IMR-90 (cell line): Measurements from ENCODE around the gene POLD1. TPM values are rescaled to one million over a fixed set of nuclear protein-coding genes. Genes with fewer than 3 reads are reported as not detected.

Experiments
- ATAC-seq: fragments of 200-7000 bp; cut with Tn5 transposase; 2 replicates; pipeline ENCODE4 v1.9.1; 2020; ENCODE audit warnings: low read depth, mild to moderate bottlenecking, moderate library complexity
- BruUV-seq: library from RNA; stranded (reverse); fragments of 400-500 nt; replicated peaks from 2 replicates; lab custom pipeline; 2021; lab: Mats Ljungman, UMichigan
- CTCF ChIA-PET: fragments of 300-600 bp; formaldehyde crosslinking; extraction: SDS; loops from one replicate; lab custom pipeline; 2021; ENCODE audit warnings: antibody characterized with exemption; lab: Yijun Ruan, JAX
- POLR2A ChIA-PET: fragments of 300-600 bp; sonication (Branson Sonifier 250); formaldehyde crosslinking; loops from one replicate; lab custom pipeline; 2022; ENCODE audit warnings: antibody characterized with exemption; ENCODE audit not compliant: unreplicated experiment; lab: Charles Lee
- DNase-seq: peaks from one replicate; pipeline ENCODE4 v3.0.0; 2013
- H2AFZ ChIP-seq: replicated peaks from 2 replicates; pipeline ENCODE3; 2013; ENCODE audit warnings: low read length, mild to moderate bottlenecking; ENCODE audit not compliant: poor library complexity
- H2AK5ac ChIP-seq: 2 replicates; pipeline ENCODE4 v1.6.1; 2013; ENCODE audit warnings: low read depth, low read length, inconsistent platforms
- H2AK9ac ChIP-seq: replicated peaks from 2 replicates; pipeline ENCODE3; 2013; ENCODE audit warnings: mild to moderate bottlenecking, low read depth, low read length, moderate library complexity; ENCODE audit not compliant: poor library complexity
- H2BK120ac ChIP-seq: 2 replicates; pipeline ENCODE4 v1.6.1; 2013; ENCODE audit warnings: low read depth, low read length, inconsistent platforms
- H2BK15ac ChIP-seq: 3 replicates; pipeline ENCODE4 v1.6.1; 2013; ENCODE audit warnings: low read depth, low read length, inconsistent platforms
- H2BK20ac ChIP-seq: 2 replicates; pipeline ENCODE4 v1.6.1; 2013; ENCODE audit warnings: low read depth, mild to moderate bottlenecking, inconsistent platforms, low read length, moderate library complexity
- H2BK5ac ChIP-seq: 2 replicates; pipeline ENCODE4 v1.6.1; 2013; ENCODE audit warnings: mild to moderate bottlenecking, low read depth, low read length, inconsistent platforms; ENCODE audit not compliant: poor library complexity, severe bottlenecking
- H3K14ac ChIP-seq: replicated peaks from 2 replicates; pipeline ENCODE4 v1.6.1; 2013; ENCODE audit warnings: low read depth, low read length, inconsistent platforms
- H3K18ac ChIP-seq: 2 replicates; pipeline ENCODE4 v1.6.1; 2013; ENCODE audit warnings: low read depth, low read length, control low read depth
- H3K23ac ChIP-seq: 2 replicates; pipeline ENCODE4 v1.6.1; 2013; ENCODE audit warnings: low read depth, low read length, inconsistent platforms
- H3K27ac ChIP-seq: 2 replicates; pipeline ENCODE4 v1.5.1; 2013; ENCODE audit warnings: mild to moderate bottlenecking, control low read depth, low read length; ENCODE audit not compliant: insufficient read depth
- H3K27me3 ChIP-seq: 2 replicates; pipeline ENCODE4 v1.6.1; 2013; ENCODE audit warnings: low read length; ENCODE audit not compliant: control insufficient read depth, insufficient read depth
- H3K36me3 ChIP-seq: 2 replicates; pipeline ENCODE4 v1.6.1; 2013; ENCODE audit warnings: low read length, mixed read lengths; ENCODE audit not compliant: control insufficient read depth, insufficient read depth
- H3K4ac ChIP-seq: 2 replicates; pipeline ENCODE4 v1.6.1; 2013; ENCODE audit warnings: low read depth, low read length, inconsistent platforms
- H3K4me1 ChIP-seq: 2 replicates; pipeline ENCODE4 v1.6.1; 2013; ENCODE audit warnings: low read length, mixed read lengths; ENCODE audit not compliant: control insufficient read depth, insufficient read depth
- H3K4me2 ChIP-seq: 2 replicates; pipeline ENCODE4 v1.6.1; 2013; ENCODE audit warnings: low read depth, mild to moderate bottlenecking, control low read depth, low read length, moderate library complexity
- H3K4me3 ChIP-seq: 2 replicates; pipeline ENCODE4 v1.5.1; 2013; ENCODE audit warnings: low read depth, mild to moderate bottlenecking, control low read depth, low read length, moderate library complexity; ENCODE audit not compliant: insufficient read depth
- H3K56ac ChIP-seq: 2 replicates; pipeline ENCODE4 v1.6.1; 2013; ENCODE audit warnings: low read length, inconsistent platforms; ENCODE audit not compliant: insufficient read depth; ENCODE audit errors: extremely low read depth
- H3K79me1 ChIP-seq, 2 experiments: 2 replicates each; pipeline ENCODE4 v1.6.1; 2013; ENCODE audit warnings: low read length in 2 of 2, inconsistent platforms in 1 of 2, low read depth in 1 of 2
- H3K9ac ChIP-seq: 2 replicates; pipeline ENCODE4 v1.6.1; 2013; ENCODE audit warnings: low read depth, low read length, control low read depth
- H3K9me1 ChIP-seq: 2 replicates; pipeline ENCODE4 v1.6.1; 2013; ENCODE audit warnings: low read length, inconsistent platforms; ENCODE audit not compliant: insufficient read depth
- H3K9me3 ChIP-seq: 2 replicates; pipeline ENCODE4 v1.6.1; 2013; ENCODE audit warnings: low read length; ENCODE audit not compliant: control insufficient read depth, insufficient read depth
- H4K20me1 ChIP-seq: 2 replicates; pipeline ENCODE4 v1.6.1; 2013; ENCODE audit warnings: low read length, inconsistent platforms; ENCODE audit not compliant: insufficient read depth
- H4K5ac ChIP-seq: 2 replicates; pipeline ENCODE4 v1.6.1; 2013; ENCODE audit warnings: mild to moderate bottlenecking, low read depth, low read length, control low read depth
- H4K8ac ChIP-seq, 2 experiments: 2 replicates each; pipeline ENCODE4 v1.6.1; 2013; ENCODE audit warnings: low read depth in 2 of 2, low read length in 2 of 2, control low read depth in 1 of 2, inconsistent platforms in 1 of 2
- H4K91ac ChIP-seq: 2 replicates; pipeline ENCODE4 v1.6.1; 2013; ENCODE audit warnings: low read depth, low read length, inconsistent platforms; ENCODE audit not compliant: insufficient read depth
- BHLHE40 ChIP-seq: fragments of 150-350 bp; IDR thresholded peaks from 2 replicates; pipeline ENCODE4 v1.6.1; 2016; ENCODE audit warnings: mild to moderate bottlenecking, low read depth, low read length
- CHD1 ChIP-seq: IDR thresholded peaks from 2 replicates; pipeline ENCODE4 v1.6.1; 2012; ENCODE audit warnings: low read depth, low read length, improper control_type of control experiment
- MAZ ChIP-seq: IDR thresholded peaks from 2 replicates; pipeline ENCODE4 v1.6.1; 2012; ENCODE audit warnings: low read depth, mild to moderate bottlenecking, low read length, improper control_type of control experiment, moderate library complexity, borderline replicate concordance
- RFX5 ChIP-seq: IDR thresholded peaks from 2 replicates; pipeline ENCODE4 v1.8.0; 2012; ENCODE audit warnings: low read depth, mild to moderate bottlenecking, low read length, moderate library complexity
- WGBS, 2 experiments: methylation state at CpG; one replicate each; pipeline versions ENCODE4 v1.1.5 to v1.1.7; 2013; ENCODE audit warnings: missing lambda C conversion rate in 2 of 2; ENCODE audit not compliant: insufficient read length in 1 of 2; ENCODE audit errors: extremely low coverage in 2 of 2; 5-methylcytosine and 5-hydroxymethylcytosine counted together
- dilution Hi-C: fragments of 300-500 bp; cut with HindIII; formaldehyde crosslinking; loops from one replicate; pipeline ENCODE4 v1.14.3; 2018; ENCODE audit warnings: low sequenced_read_pairs; ENCODE audit not compliant: unreplicated experiment
- in situ Hi-C: fragments of 300-500 bp; cut with MboI; formaldehyde crosslinking; loops from 3 replicates; pipeline ENCODE4 v1.14.3; 2019; ENCODE audit warnings: low sequenced_read_pairs, inconsistent platforms, mixed read lengths
- intact Hi-C: fragments of 100-400 bp; cut with micrococcal nuclease; formaldehyde crosslinking; loops from 2 replicates; pipeline ENCODE4 v1.10.0; 2022
- polyA plus RNA-seq, 3 experiments: library from polyadenylated mRNA; depleted of rRNA; stranded (reverse); fragments of >200 nt; gene quantifications; 2 replicates each; pipeline ENCODE4 v1.2.3, GENCODE V29; 2012; ENCODE audit warnings: low replicate concordance in 1 of 3
- total RNA-seq: library from RNA; depleted of rRNA; stranded (reverse); fragments of >200 nt; gene quantifications from 2 replicates; pipeline ENCODE4 v1.2.3, GENCODE V29; 2012

Gene POLD1
- total and polyA plus RNA-seq, 2 of the 4 experiments (the other 2 are of a cell fraction) = 13.8 to 28.9 TPM

DNA sequence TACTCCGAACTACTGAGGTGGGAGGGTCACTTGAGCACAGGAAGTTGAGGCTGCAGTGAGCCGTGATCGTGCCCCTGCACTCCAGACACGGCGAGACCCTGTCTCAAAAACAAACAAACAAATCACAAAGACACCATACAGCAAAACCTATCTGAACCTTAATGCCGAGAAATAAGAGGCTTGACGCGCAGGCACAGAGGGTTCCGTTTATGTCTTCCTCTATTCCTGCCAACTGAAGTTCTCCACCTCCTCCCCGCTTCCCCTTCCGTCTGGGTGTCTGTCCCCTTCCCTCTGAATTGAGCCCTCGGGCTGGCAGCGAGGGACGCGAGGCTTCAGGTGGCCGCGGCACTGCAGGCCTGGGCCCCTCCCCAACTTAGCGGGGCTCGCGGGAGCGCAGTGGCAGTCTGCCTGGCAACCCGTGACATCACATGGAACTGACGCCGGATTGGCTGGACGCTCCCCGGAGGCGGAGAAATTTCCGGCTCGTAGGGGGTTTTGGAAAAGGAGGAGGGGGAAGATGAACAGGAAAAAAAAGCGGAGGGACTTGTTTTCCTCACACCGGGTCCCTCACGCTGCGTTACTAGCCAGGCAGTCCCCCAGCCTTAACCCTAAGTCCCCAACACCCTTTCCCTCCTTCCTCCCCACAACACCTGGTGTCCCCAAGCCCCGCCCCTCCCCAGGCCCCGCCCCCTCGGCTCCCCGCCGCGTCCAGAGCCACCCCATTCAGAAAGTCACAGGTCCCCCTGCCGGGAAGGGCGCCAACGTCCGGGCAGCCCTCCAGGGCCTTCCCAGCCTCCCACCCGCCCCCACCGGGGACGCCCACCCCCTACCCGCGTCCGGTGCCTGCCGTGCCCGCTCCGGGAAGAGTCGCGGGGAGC lies 47.4 kb downstream of the POLD1 start:
- Histone ChIP-seq H4K8ac (peak overlapping the region; percentile 46 to 54; a peak in 2 of 4 replicates), H3K9ac (peak overlapping the region; percentile 43; the same call in 1 of the 2 replicates), H3K4me3 (peak overlapping the region; percentile 48), H2BK15ac (no peak overlapping the region), H2AK9ac (peak overlapping the region; percentile 90), H2BK120ac (no peak overlapping the region), H2AFZ (peak overlapping the region; percentile 98), H3K4me1 (0 out of 2 replicates have a peak, but pooled peaks cover 3% of the 10 kb centered on the region), H3K4ac (no peak overlapping the region), H3K56ac (no peak overlapping the region), H2BK5ac (no peak overlapping the region), H4K91ac (no peak overlapping the region), H4K5ac (no peak overlapping the region), H2BK20ac (no peak overlapping the region), H3K18ac (no peak overlapping the region), H3K36me3 (no peaks in the 10 kb centered on the region), H3K9me3 (no peaks in the 10 kb centered on the region), H4K20me1 (no peaks in the 10 kb centered on the region), H2AK5ac (no peak overlapping the region), H3K9me1 (no peaks in the 10 kb centered on the region), H3K27ac (no peak overlapping the region), H3K14ac (no peak overlapping the region), H3K79me1 (no peaks in the 10 kb centered on the region), H3K23ac (no peak overlapping the region), H3K27me3 (peaks cover 39% of the 10 kb centered on the region), H3K4me2 (peak overlapping the region; percentile 96)
- intact Hi-C loops (no loop called here), dilution Hi-C loops (no loop called here), in situ Hi-C loops (no loop called here)
- peak; percentile 97 for ATAC-seq
- POLR2A ChIA-PET = no interaction called here
- DNase-seq = peak; percentile 57
- 8% methylated on average over 10 of the region's 54 CpGs; no CpG with 5 or more reads in 1 of the 2 experiments for WGBS, 2 experiments
- CTCF ChIA-PET = no interaction called here
- peak; percentile 52; the same call in 1 of the 2 replicates for TF ChIP-seq MAZ
- TF ChIP-seq CHD1 = no peak
- TF ChIP-seq RFX5 = peak; percentile 100
- TF ChIP-seq BHLHE40 = peak; percentile 36; the same call in 1 of the 2 replicates
- no TSS peak for BruUV-seq
